ENCODE measurements around the gene CHRNE.

GRCh38 chr17:4950746-4951204, 47.9 kb upstream of the CHRNE start, which contains the start of gene ENO3:
- TF ChIP-seq, protein P1, sequence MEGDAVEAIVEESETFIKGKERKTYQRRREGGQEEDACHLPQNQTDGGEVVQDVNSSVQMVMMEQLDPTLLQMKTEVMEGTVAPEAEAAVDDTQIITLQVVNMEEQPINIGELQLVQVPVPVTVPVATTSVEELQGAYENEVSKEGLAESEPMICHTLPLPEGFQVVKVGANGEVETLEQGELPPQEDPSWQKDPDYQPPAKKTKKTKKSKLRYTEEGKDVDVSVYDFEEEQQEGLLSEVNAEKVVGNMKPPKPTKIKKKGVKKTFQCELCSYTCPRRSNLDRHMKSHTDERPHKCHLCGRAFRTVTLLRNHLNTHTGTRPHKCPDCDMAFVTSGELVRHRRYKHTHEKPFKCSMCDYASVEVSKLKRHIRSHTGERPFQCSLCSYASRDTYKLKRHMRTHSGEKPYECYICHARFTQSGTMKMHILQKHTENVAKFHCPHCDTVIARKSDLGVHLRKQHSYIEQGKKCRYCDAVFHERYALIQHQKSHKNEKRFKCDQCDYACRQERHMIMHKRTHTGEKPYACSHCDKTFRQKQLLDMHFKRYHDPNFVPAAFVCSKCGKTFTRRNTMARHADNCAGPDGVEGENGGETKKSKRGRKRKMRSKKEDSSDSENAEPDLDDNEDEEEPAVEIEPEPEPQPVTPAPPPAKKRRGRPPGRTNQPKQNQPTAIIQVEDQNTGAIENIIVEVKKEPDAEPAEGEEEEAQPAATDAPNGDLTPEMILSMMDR (conservative IDR thresholded peaks at IDR 0.05; ENCODE audit: low read length) = no peak
- no peak for TF ChIP-seq EZH2phosphoT487 (IDR thresholded peaks at IDR 0.05; ENCODE audit: borderline replicate concordance)
